ENCODE measurements around the gene FNBP1.

The FNBP1 gene

DNA sequence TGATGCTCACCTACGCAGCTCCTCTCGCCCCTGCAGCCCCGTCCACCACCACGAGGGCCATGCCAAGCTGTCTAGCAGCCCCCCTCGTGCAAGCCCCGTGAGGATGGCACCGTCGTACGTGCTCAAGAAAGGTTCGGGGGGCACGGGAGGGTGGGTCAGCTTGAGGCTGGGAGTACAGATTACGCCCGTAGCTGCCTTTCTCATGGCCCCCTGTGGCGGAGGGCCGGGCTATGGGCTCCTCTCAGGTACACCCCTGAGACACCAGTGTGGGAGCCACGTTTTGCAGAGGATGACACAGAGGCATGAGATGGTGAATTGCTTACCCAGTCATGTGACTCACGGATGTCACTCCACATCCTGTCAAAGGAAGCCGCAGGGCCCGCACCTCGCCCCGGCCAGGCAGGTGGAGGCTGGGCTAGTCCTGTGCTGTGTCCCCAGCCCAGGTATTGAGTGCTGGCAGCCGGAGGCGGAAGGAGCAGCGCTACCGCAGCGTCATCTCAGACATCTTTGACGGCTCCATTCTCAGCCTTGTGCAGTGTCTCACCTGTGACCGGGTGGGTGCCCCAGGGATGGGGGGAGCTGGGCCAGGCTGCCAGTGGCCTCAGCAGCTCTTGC, 174.0 kb downstream of the FNBP1 start:
- peak; percentile 34 for DNase-seq (ENCODE audit: low spot score)
- H3K27ac ChIP-seq = no peak overlapping the region
- TF ChIP-seq CTCF (conservative IDR thresholded peaks at IDR 0.05; ENCODE audit: low read depth) = no peak
- CTCF ChIA-PET = interaction anchor here (0.6 to 1.1 kb wide), 3 partner anchors 14 to 40 kb away, joined by 3 to 5 read pairs (median 4); no protein-coding TSS in a partner anchor
- POLR2A ChIA-PET (ENCODE audit: low non-redundant PET) = interaction anchor here (0.7 kb wide), 1 partner anchor 175 kb away, joined by 4 read pairs; no protein-coding TSS in a partner anchor

DNA sequence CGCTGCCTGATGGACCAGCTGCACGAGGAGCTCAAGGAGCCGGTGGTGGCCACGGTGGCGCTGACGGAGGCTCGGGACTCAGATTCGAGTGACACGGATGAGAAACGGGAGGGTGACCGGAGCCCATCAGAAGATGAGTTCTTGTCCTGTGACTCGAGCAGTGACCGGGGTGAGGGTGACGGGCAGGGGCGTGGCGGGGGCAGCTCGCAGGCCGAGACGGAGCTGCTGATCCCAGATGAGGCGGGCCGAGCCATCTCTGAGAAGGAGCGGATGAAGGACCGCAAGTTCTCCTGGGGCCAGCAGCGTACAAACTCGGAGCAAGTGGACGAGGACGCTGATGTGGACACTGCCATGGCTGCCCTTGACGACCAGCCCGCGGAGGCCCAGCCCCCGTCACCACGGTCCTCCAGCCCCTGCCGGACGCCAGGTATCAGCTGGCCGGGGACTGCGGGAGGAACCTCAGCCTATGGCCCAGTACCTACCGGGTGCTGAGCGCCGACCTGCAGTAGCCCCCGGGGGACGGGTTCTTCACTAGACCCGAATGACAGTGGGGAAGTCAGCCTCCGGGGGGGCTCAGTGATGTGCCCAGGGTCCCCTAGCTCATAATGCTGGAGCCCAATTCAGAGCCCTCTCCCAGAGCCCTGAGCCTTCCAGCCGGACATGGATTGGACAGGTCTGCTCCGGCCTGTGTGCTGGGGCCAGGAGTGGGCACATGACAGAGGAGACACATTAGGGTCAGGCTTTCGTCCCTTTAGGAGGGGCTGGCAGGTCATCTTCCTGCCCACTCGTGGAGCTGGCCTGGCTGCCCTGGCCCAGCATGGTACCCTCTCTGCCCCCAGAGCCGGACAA, 174.7 kb downstream of the FNBP1 start:
- TF ChIP-seq CTCF (conservative IDR thresholded peaks at IDR 0.05; ENCODE audit: low read depth) = no peak
- CTCF ChIA-PET = interaction anchor here (0.6 to 1.1 kb wide), 2 partner anchors 17 to 39 kb away, joined by 3 to 5 read pairs; no protein-coding TSS in a partner anchor
- POLR2A ChIA-PET (ENCODE audit: low non-redundant PET) = interaction anchor here (0.7 kb wide), 1 partner anchor 176 kb away, joined by 4 read pairs; no protein-coding TSS in a partner anchor
- no peak overlapping the region for H3K27ac ChIP-seq
- no peak for DNase-seq (ENCODE audit: low spot score)

DNA sequence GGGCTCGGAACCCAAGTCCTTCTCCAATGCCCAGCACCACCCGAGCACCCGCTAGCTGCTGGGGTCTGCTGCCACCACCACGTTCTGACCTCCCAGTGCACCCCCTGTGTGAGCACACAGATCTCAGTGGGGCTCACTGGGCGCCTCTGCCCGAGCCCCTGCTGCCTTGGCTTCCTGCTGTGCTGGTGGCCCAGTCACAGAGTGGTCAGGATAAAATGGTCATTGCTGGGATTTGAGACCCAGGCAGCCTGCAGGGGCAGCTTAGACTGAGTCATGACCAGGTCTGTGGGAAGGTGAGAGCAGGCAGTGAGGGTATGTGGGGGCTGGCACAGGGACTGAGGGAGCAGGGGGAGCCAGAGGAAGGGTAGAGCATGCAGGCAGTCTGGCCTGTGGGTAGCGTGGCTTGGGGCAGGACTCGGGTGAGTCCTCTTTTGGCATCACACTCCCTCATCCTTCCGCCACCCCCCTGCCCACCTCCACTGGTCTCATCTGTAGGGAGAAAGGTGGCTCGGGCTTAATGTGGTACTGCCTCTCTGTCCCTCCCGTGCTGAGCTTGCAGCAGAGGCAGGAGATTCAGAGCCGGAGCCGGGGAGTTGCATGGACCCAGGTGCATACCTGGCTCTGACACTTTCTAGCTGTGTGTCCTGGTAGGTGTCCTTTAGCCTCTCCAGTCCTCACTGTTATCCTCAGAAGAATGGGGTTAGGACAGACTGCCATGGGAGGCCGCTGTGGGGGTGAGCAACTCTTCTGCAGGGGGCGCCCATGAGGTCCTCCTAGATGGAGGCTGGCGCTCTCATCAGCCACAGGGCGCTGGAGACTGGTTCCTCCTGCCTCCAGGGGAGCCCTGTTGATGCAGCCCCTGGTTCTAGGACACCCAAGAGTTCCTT, 175.6 kb downstream of the FNBP1 start:
- ChIA-PET POLR2A (ENCODE audit: low non-redundant PET) (interaction anchor here (0.5 kb wide), 1 partner anchor 69 kb away, joined by 9 read pairs; no protein-coding TSS in a partner anchor), CTCF (interaction anchor here (0.7 kb wide), 1 partner anchor 8 kb away, joined by 4 read pairs; no protein-coding TSS in a partner anchor)
- no peak for TF ChIP-seq CTCF (conservative IDR thresholded peaks at IDR 0.05; ENCODE audit: low read depth)
- 0 out of 2 replicates have a peak overlapping the region, but pooled peaks have one; percentile 0 for H3K27ac ChIP-seq
- DNase-seq (ENCODE audit: low spot score) = no peak

DNA sequence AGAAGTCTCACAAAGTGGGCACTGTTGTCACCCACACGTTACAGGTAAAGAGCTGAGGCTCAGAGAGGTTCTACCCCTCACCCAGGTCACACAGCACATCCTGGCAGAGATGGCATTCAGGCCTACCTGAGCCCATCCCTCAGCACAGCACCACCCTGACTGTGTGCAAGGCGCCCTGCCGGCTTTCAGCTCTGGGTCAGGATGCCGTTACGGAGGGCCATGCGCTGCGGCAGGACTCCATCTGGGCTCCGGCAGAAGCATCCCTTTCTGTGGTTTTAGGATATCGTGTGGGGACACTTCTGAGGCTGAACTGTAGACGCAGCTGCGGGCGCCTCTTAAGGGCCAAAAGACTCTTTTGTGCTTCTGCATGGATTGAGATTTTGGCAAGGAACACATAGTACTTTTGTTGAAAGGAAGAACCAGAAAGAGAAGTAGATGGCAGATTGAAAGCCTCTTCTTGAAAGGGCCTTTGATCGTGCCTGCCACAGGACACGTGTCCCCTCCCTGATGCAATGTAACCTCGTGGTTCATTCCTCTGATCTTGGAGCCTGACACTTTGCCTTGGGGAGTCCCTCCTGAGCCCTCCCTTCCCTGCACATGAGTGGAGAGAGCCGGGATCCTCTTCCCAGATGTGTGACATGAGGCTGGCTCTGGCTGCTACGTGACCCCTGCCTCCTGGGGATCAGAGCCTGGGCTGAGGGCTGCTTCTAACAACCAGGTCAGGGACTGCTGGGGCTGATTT, 176.4 kb downstream of the FNBP1 start:
- POLR2A ChIA-PET (ENCODE audit: low non-redundant PET) = no interaction called here
- TF ChIP-seq CTCF (conservative IDR thresholded peaks at IDR 0.05; ENCODE audit: low read depth) = no peak
- DNase-seq (ENCODE audit: low spot score) = no peak
- CTCF ChIA-PET = no interaction called here
- peak overlapping the region; percentile 12 for H3K27ac ChIP-seq

- no peak for TF ChIP-seq CTCF (conservative IDR thresholded peaks at IDR 0.05; ENCODE audit: low read depth)
- ChIA-PET CTCF (no interaction called here), POLR2A (ENCODE audit: low non-redundant PET) (interaction anchor here (0.8 kb wide), 1 partner anchor 21 kb away, joined by 3 read pairs; no protein-coding TSS in a partner anchor)
- DNase-seq (ENCODE audit: low spot score) = no peak
- H3K27ac ChIP-seq = peak overlapping the region; percentile 12
Measured at GRCh38 chr9:129865668-129866320, 177.2 kb downstream of the FNBP1 start.

All from RWPE1 (cell line).